Measurements from ENCODE around the gene C9orf153.

The C9orf153 gene

GRCh38 chr9:86177995-86178394 lies 81.5 kb downstream of the C9orf153 start:
- TF ChIP-seq ZFX (IDR thresholded peaks at IDR 0.05) (no peak), CTCF (conservative IDR thresholded peaks at IDR 0.05) (no peak)
- no peak overlapping the region for H3K27ac ChIP-seq

- no peak for TF ChIP-seq ZFX (IDR thresholded peaks at IDR 0.05)
- no peak for TF ChIP-seq CTCF (conservative IDR thresholded peaks at IDR 0.05)
- no peak overlapping the region for H3K27ac ChIP-seq
These were observed 83.0 kb downstream of the C9orf153 start for GRCh38 chr9:86176468-86176867.

GRCh38 chr9:86175743-86176456 lies 83.6 kb downstream of the C9orf153 start:
- no peak overlapping the region for H3K27ac ChIP-seq
- TF ChIP-seq ZFX (IDR thresholded peaks at IDR 0.05) (no peak), CTCF (conservative IDR thresholded peaks at IDR 0.05) (no peak)

GRCh38 chr9:86175223-86175622 lies 84.2 kb downstream of the C9orf153 start:
- TF ChIP-seq ZFX (IDR thresholded peaks at IDR 0.05) (no peak), CTCF (conservative IDR thresholded peaks at IDR 0.05) (no peak)
- no peak overlapping the region for H3K27ac ChIP-seq
